H1 (cell line): ENCODE data around the gene JAKMIP2. TPM values are rescaled to one million over a fixed set of nuclear protein-coding genes. Genes with fewer than 3 reads are reported as not detected.

Source experiments
- CTCF ChIA-PET: fragments of 300-600 bp; sonication (Branson Sonifier 250); formaldehyde crosslinking; loops from one replicate; lab custom pipeline; 2021; ENCODE audit not compliant: partially characterized antibody; lab: Charles Lee
- POLR2A ChIA-PET: fragments of 300-600 bp; sonication (Branson Sonifier 250); formaldehyde crosslinking; loops from one replicate; lab custom pipeline; 2021; ENCODE audit warnings: inconsistent platforms; ENCODE audit not compliant: partially characterized antibody; lab: Charles Lee
- DNase-seq, 2 experiments: peaks; one replicate each; pipeline versions ENCODE4 v3.0.0 to v3.0.0-alpha.2; 2010 to 2022; ENCODE audit warnings: low spot score in 2 of 2, low read depth in 1 of 2, mixed read lengths in 1 of 2
- FAIRE-seq: peaks from 2 replicates; lab custom pipeline; 2011; peaks lifted over from hg19 to GRCh38; lab: Jason Lieb, UNC
- H2AFZ ChIP-seq: 2 replicates; pipeline ENCODE4 v1.8.1; 2012; ENCODE audit warnings: low read length, inconsistent platforms
- H2AK5ac ChIP-seq: 2 replicates; pipeline ENCODE4 v1.6.1; 2013; ENCODE audit warnings: low read depth, low read length
- H2BK120ac ChIP-seq: replicated peaks from 2 replicates; pipeline ENCODE3; 2013; ENCODE audit warnings: low read depth, low read length, inconsistent platforms
- H2BK12ac ChIP-seq: 2 replicates; pipeline ENCODE4 v1.6.1; 2013; ENCODE audit warnings: low read depth, low read length
- H2BK15ac ChIP-seq: 2 replicates; pipeline ENCODE4 v1.6.1; 2013; ENCODE audit warnings: low read length
- H2BK20ac ChIP-seq: 2 replicates; pipeline ENCODE4 v1.6.1; 2013; ENCODE audit warnings: low read length
- H2BK5ac ChIP-seq: 2 replicates; pipeline ENCODE4 v1.6.1; 2013; ENCODE audit warnings: low read depth, low read length
- H3K14ac ChIP-seq: 2 replicates; pipeline ENCODE4 v1.6.1; 2013; ENCODE audit warnings: inconsistent platforms; ENCODE audit not compliant: insufficient read length
- H3K18ac ChIP-seq: 2 replicates; pipeline ENCODE4 v1.6.1; 2013; ENCODE audit warnings: low read length; ENCODE audit errors: extremely low read depth
- H3K23ac ChIP-seq: 2 replicates; pipeline ENCODE4 v1.6.1; 2013; ENCODE audit warnings: inconsistent platforms; ENCODE audit not compliant: insufficient read length
- H3K23me2 ChIP-seq: 2 replicates; pipeline ENCODE4 v1.6.1; 2013; ENCODE audit warnings: low read depth, low read length
- H3K27ac ChIP-seq: 2 replicates; pipeline ENCODE4 v1.6.1; 2011; ENCODE audit warnings: low read depth, low read length, inconsistent platforms
- H3K27me3 ChIP-seq, 4 experiments: replicated peaks in 1 of 4; 1 replicate in 1 of 4; 2 replicates in 3 of 4; pipeline versions ENCODE4 v1.6.1 to v1.8.1; 2011 to 2013; ENCODE audit warnings: low read length in 3 of 4, mild to moderate bottlenecking in 3 of 4, inconsistent platforms in 2 of 4, mixed read lengths in 2 of 4, moderate library complexity in 1 of 4; ENCODE audit not compliant: control insufficient read depth in 3 of 4, insufficient read depth in 3 of 4; ENCODE audit errors: extremely low read depth in 1 of 4
- H3K36me3 ChIP-seq, 4 experiments: 2 replicates each; pipeline versions ENCODE4 v1.6.1 to v1.8.1; 2011 to 2013; ENCODE audit warnings: mild to moderate bottlenecking in 4 of 4, low read length in 3 of 4, moderate library complexity in 2 of 4, control low read depth in 1 of 4, inconsistent platforms in 1 of 4; ENCODE audit not compliant: insufficient read depth in 4 of 4, control insufficient read depth in 2 of 4
- H3K4ac ChIP-seq: replicated peaks from 2 replicates; pipeline ENCODE3; 2013; ENCODE audit warnings: low read length, low read depth, mixed read lengths, inconsistent platforms; ENCODE audit not compliant: insufficient read length
- H3K4me1 ChIP-seq, 4 experiments: replicated peaks in 1 of 4; 1 replicate in 1 of 4; 2 replicates in 3 of 4; pipeline versions ENCODE4 v1.6.1 to v1.8.1; 2011 to 2013; ENCODE audit warnings: low read length in 3 of 4, inconsistent platforms in 2 of 4, mixed read lengths in 1 of 4; ENCODE audit not compliant: insufficient read depth in 4 of 4, control insufficient read depth in 3 of 4
- H3K4me2 ChIP-seq, 2 experiments: 2 replicates each; pipeline versions ENCODE4 v1.6.1 to v1.8.1; 2011 to 2013; ENCODE audit warnings: low read depth in 2 of 2, low read length in 2 of 2, control low read depth in 1 of 2, inconsistent platforms in 1 of 2, mild to moderate bottlenecking in 1 of 2; ENCODE audit not compliant: insufficient read depth in 1 of 2
- H3K4me3 ChIP-seq, 4 experiments: fragments of 200-600, 300-600 bp in 1 of 4; sonication (generic), shearing (Covaris generic), sonication (Bioruptor Twin) in 1 of 4; 2 replicates each; pipeline versions ENCODE4 v1.5.1 to v1.8.1; 2011 to 2016; ENCODE audit warnings: low read length in 4 of 4, low read depth in 3 of 4, control low read depth in 2 of 4, inconsistent platforms in 2 of 4, mild to moderate bottlenecking in 2 of 4, mixed read lengths in 1 of 4, moderate library complexity in 1 of 4; ENCODE audit not compliant: insufficient read depth in 2 of 4; ENCODE audit errors: extremely low read depth in 1 of 4
- H3K56ac ChIP-seq: replicated peaks from 2 replicates; pipeline ENCODE3; 2013; ENCODE audit warnings: low read depth, mild to moderate bottlenecking, mixed read lengths, low read length, inconsistent platforms; ENCODE audit not compliant: insufficient read length
- H3K79me1 ChIP-seq: 2 replicates; pipeline ENCODE4 v1.6.1; 2013; ENCODE audit warnings: low read depth, low read length, control low read depth
- H3K79me2 ChIP-seq, 2 experiments: 2 replicates each; pipeline versions ENCODE4 v1.6.1 to v1.8.1; 2012 to 2013; ENCODE audit warnings: low read length in 2 of 2, mild to moderate bottlenecking in 2 of 2, inconsistent platforms in 1 of 2; ENCODE audit not compliant: insufficient read depth in 2 of 2, control insufficient read depth in 1 of 2
- H3K9ac ChIP-seq, 4 experiments: replicated peaks in 1 of 4; 1 replicate in 1 of 4; 2 replicates in 3 of 4; pipeline versions ENCODE4 v1.6.1 to v1.8.1; 2011 to 2013; ENCODE audit warnings: low read depth in 3 of 4, low read length in 3 of 4, control low read depth in 2 of 4, mild to moderate bottlenecking in 2 of 4, moderate library complexity in 2 of 4, inconsistent platforms in 1 of 4; ENCODE audit errors: extremely low read depth in 1 of 4
- H3K9me3 ChIP-seq, 2 experiments: 2 replicates each; pipeline versions ENCODE4 v1.6.1 to v1.8.1; 2012 to 2013; ENCODE audit warnings: mild to moderate bottlenecking in 2 of 2, moderate library complexity in 2 of 2, control low read depth in 1 of 2, inconsistent platforms in 1 of 2, low read depth in 1 of 2, low read length in 1 of 2, mixed read lengths in 1 of 2; ENCODE audit not compliant: insufficient read depth in 2 of 2
- H4K20me1 ChIP-seq, 2 experiments: replicated peaks in 1 of 2; 2 replicates each; pipeline versions ENCODE3 to v1.8.1; 2011 to 2013; ENCODE audit warnings: inconsistent platforms in 2 of 2, low read length in 2 of 2, mild to moderate bottlenecking in 1 of 2; ENCODE audit not compliant: insufficient read depth in 2 of 2, control insufficient read depth in 1 of 2
- H4K5ac ChIP-seq: 2 replicates; pipeline ENCODE4 v1.6.1; 2013; ENCODE audit warnings: low read length, low read depth, mixed read lengths, inconsistent platforms; ENCODE audit not compliant: insufficient read length
- H4K8ac ChIP-seq: 2 replicates; pipeline ENCODE4 v1.8.0; 2013; ENCODE audit warnings: mild to moderate bottlenecking, moderate library complexity, low read length, inconsistent platforms; ENCODE audit not compliant: insufficient read depth; ENCODE audit errors: extremely low read depth
- H4K91ac ChIP-seq: replicated peaks from 2 replicates; pipeline ENCODE3; 2013; ENCODE audit warnings: low read length, mixed read lengths, inconsistent platforms; ENCODE audit not compliant: insufficient read length
- BACH1 ChIP-seq: IDR thresholded peaks from 2 replicates; pipeline ENCODE4 v1.6.1; 2012; ENCODE audit warnings: low read length, improper control_type of control experiment
- JUN ChIP-seq: IDR thresholded peaks from 2 replicates; pipeline ENCODE4 v1.6.1; 2011; ENCODE audit warnings: low read depth, mild to moderate bottlenecking, improper control_type of control experiment, low read length
- JUND ChIP-seq: IDR thresholded peaks from 2 replicates; pipeline ENCODE4 v1.6.1; 2011; ENCODE audit warnings: mild to moderate bottlenecking, improper control_type of control experiment, low read length
- KDM5A ChIP-seq: fragments of 200-600 bp; IDR thresholded peaks from 2 replicates; pipeline ENCODE4 v1.7.1; 2012; ENCODE audit warnings: mild to moderate bottlenecking, low read length, inconsistent platforms, mixed read lengths
- MAX ChIP-seq: IDR thresholded peaks from 2 replicates; pipeline ENCODE4 v1.6.1; 2012; ENCODE audit warnings: inconsistent platforms
- POU5F1 ChIP-seq: IDR thresholded peaks from 2 replicates; pipeline ENCODE4 v1.6.1; 2011; ENCODE audit warnings: low read depth, mild to moderate bottlenecking, low read length, moderate library complexity
- RNF2 ChIP-seq: fragments of 200-900, 300-1000 bp; sonication (generic); IDR thresholded peaks from 2 replicates; pipeline ENCODE4 v1.7.1; 2016; ENCODE audit warnings: borderline replicate concordance, low read depth, mild to moderate bottlenecking, antibody characterized with exemption, low read length; ENCODE audit not compliant: poor library complexity, severe bottlenecking; ENCODE audit errors: missing control alignments
- SP1 ChIP-seq: IDR thresholded peaks from 2 replicates; pipeline ENCODE4 v1.6.1; 2011; ENCODE audit warnings: low read depth, low read length
- SP2 ChIP-seq: IDR thresholded peaks from 2 replicates; pipeline ENCODE4 v1.6.1; 2012; ENCODE audit warnings: mild to moderate bottlenecking, low read length, inconsistent platforms
- TBP ChIP-seq: IDR thresholded peaks from 2 replicates; pipeline ENCODE4 v1.6.1; 2011; ENCODE audit warnings: low read depth, low read length, improper control_type of control experiment
- WGBS, 2 experiments: shearing (Covaris generic) in 1 of 2; methylation state at CpG; one replicate each; pipeline versions ENCODE4 v1.1.6 to v1.1.7; 2013 to 2015; ENCODE audit warnings: low lambda C conversion rate in 2 of 2, mixed read lengths in 2 of 2, inconsistent platforms in 1 of 2, low coverage in 1 of 2, missing lambda C conversion rate in 1 of 2; ENCODE audit not compliant: insufficient replicate concordance in 2 of 2, insufficient coverage in 1 of 2, insufficient read length in 1 of 2; ENCODE audit errors: extremely low coverage in 1 of 2, missing lambda C conversion rate in 1 of 2; 5-methylcytosine and 5-hydroxymethylcytosine counted together
- polyA plus RNA-seq, 7 experiments: library from polyadenylated mRNA; depleted of rRNA in 3 of 7; stranded (reverse) in 5 of 7; unstranded in 2 of 7; fragments of >200 nt in 5 of 7; fragments of 200-250 nt in 2 of 7; gene quantifications; 1 replicate in 5 of 7; 2 replicates in 1 of 7; 4 replicates in 1 of 7; pipeline versions ENCODE4 v1.2.1 to v1.2.3, GENCODE V29; 2011 to 2013; ENCODE audit warnings: missing spikeins in 2 of 7, mixed read lengths in 2 of 7
- total RNA-seq: library from RNA; stranded (reverse); fragmentation: NEBNext Ultra II Directional; extraction: Animal tissue kit (Norgen Biotek cat#: 25700); gene quantifications from 2 replicates; pipeline ENCODE4 v1.2.1, GENCODE V29; 2021

JAKMIP2 gene
- total and polyA plus RNA-seq, 2 of the 8 experiments (the other 6 are each of a cell fraction or from before 2014, with no cell fraction given) = 2.4 to 13.6 TPM

- FAIRE-seq (no peak), DNase-seq (no peak)
- no peaks in the 10 kb centered on the region for H3K79me1 ChIP-seq
- no peak overlapping the region for H3K27ac ChIP-seq
- 92% methylated on average over 1 of the region's 1 CpG; no CpG with 5 or more reads in 1 of the 2 experiments for whole genome bisulfite sequencing, 2 experiments
- no peak for TF ChIP-seq TBP
- TF ChIP-seq SP2 = no peak
- no peak for TF ChIP-seq KDM5A
- no peak for TF ChIP-seq POU5F1
- no peak for TF ChIP-seq JUND
- TF ChIP-seq JUN = no peak
- no peak for TF ChIP-seq RNF2
- TF ChIP-seq MAX = no peak
- no peak for TF ChIP-seq SP1
- TF ChIP-seq BACH1 = no peak
- H3K79me2 ChIP-seq = peaks cover 0 to 45% of the 10 kb centered on the region in 2 experiments; a peak in 2 of 4 replicates
- H2BK5ac ChIP-seq = no peak overlapping the region
- H2AFZ ChIP-seq = no peak overlapping the region
- H2BK15ac ChIP-seq = no peak overlapping the region
- ChIA-PET CTCF (interaction anchor here (0.8 to 1.2 kb wide), 2 partner anchors 8 to 13 kb away, joined by 3 to 5 read pairs; no protein-coding TSS in a partner anchor), POLR2A (interaction anchor here (1.0 to 1.3 kb wide), 3 partner anchors 9 to 22 kb away, joined by 3 read pairs; no protein-coding TSS in a partner anchor)
- H4K20me1 ChIP-seq = peaks cover 4 to 5% of the 10 kb centered on the region in 2 experiments
- no peak overlapping the region for H3K56ac ChIP-seq
- H4K91ac ChIP-seq = no peak overlapping the region
- H3K27me3 ChIP-seq = no peaks in the 10 kb centered on the region
- no peak overlapping the region for H4K5ac ChIP-seq
- H3K23ac ChIP-seq = no peak overlapping the region
- no peak overlapping the region for H3K18ac ChIP-seq
- H3K36me3 ChIP-seq = peaks cover 5 to 51% (median 18%) of the 10 kb centered on the region in 4 experiments
- no peak overlapping the region for H3K14ac ChIP-seq
- no peak overlapping the region for H3K9ac ChIP-seq
- H3K4ac ChIP-seq = no peak overlapping the region
- H2BK20ac ChIP-seq = no peak overlapping the region
- no peak overlapping the region for H2BK12ac ChIP-seq
- no peaks in the 10 kb centered on the region; a peak in 1 of 7 replicates for H3K4me1 ChIP-seq
- H4K8ac ChIP-seq = no peak overlapping the region
- no peaks in the 10 kb centered on the region for H3K23me2 ChIP-seq
- H2BK120ac ChIP-seq = no peak overlapping the region
- H2AK5ac ChIP-seq = no peak overlapping the region
- no peaks in the 10 kb centered on the region for H3K9me3 ChIP-seq
- H3K4me2 ChIP-seq = no peak overlapping the region
- no peak overlapping the region for H3K4me3 ChIP-seq
Measured at GRCh38 chr5:147591120-147591519, 191.4 kb downstream of the JAKMIP2 start.
